ENCODE data around the gene SLC35D2.

The SLC35D2 gene

GRCh38 chr9:96344458-96345180 is 38.9 kb downstream of the SLC35D2 start:
- Histone ChIP-seq H3K79me2 (ENCODE audit: control insufficient read depth, low read length) (no peaks in the 10 kb centered on the region), H3K4me1 (ENCODE audit: control insufficient read depth, low read length) (no peaks in the 10 kb centered on the region), H3K4me2 (ENCODE audit: low read length) (no peak overlapping the region), H3K9me2 (replicated peaks; ENCODE audit: control insufficient read depth, low read length) (no peaks in the 10 kb centered on the region), H3K4me3 (ENCODE audit: low read length) (no peak overlapping the region), H3K9me3 (ENCODE audit: control insufficient read depth, insufficient read depth, low read length) (no peaks in the 10 kb centered on the region), H3K27ac (ENCODE audit: low read depth, low read length) (no peak overlapping the region), H4K20me1 (ENCODE audit: control insufficient read depth, insufficient read depth, low read depth, low read length) (no peaks in the 10 kb centered on the region), H3K27me3 (ENCODE audit: control insufficient read depth, low read length) (no peaks in the 10 kb centered on the region), H3F3A (ENCODE audit: control insufficient read depth, insufficient read depth) (no peaks in the 10 kb centered on the region), H3K36me3 (ENCODE audit: control insufficient read depth, low read length) (no peaks in the 10 kb centered on the region)
- TF ChIP-seq EZH2phosphoT487 (IDR thresholded peaks at IDR 0.05; ENCODE audit: borderline replicate concordance, low read length) = no peak
- TF ChIP-seq, protein P1, sequence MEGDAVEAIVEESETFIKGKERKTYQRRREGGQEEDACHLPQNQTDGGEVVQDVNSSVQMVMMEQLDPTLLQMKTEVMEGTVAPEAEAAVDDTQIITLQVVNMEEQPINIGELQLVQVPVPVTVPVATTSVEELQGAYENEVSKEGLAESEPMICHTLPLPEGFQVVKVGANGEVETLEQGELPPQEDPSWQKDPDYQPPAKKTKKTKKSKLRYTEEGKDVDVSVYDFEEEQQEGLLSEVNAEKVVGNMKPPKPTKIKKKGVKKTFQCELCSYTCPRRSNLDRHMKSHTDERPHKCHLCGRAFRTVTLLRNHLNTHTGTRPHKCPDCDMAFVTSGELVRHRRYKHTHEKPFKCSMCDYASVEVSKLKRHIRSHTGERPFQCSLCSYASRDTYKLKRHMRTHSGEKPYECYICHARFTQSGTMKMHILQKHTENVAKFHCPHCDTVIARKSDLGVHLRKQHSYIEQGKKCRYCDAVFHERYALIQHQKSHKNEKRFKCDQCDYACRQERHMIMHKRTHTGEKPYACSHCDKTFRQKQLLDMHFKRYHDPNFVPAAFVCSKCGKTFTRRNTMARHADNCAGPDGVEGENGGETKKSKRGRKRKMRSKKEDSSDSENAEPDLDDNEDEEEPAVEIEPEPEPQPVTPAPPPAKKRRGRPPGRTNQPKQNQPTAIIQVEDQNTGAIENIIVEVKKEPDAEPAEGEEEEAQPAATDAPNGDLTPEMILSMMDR (IDR thresholded peaks at IDR 0.05; ENCODE audit: low read depth, low read length, poor library complexity, severe bottlenecking) = no peak

GRCh38 chr9:96343515-96344360 is 39.8 kb downstream of the SLC35D2 start:
- TF ChIP-seq, protein P1 (IDR thresholded peaks at IDR 0.05; ENCODE audit: low read depth, low read length, poor library complexity, severe bottlenecking) = no peak
- no peak for TF ChIP-seq EZH2phosphoT487 (IDR thresholded peaks at IDR 0.05; ENCODE audit: borderline replicate concordance, low read length)
- H3K4me3 ChIP-seq (ENCODE audit: low read length) = no peak overlapping the region
- no peaks in the 10 kb centered on the region for H3K36me3 ChIP-seq (ENCODE audit: control insufficient read depth, low read length)
- H3K9me3 ChIP-seq (ENCODE audit: control insufficient read depth, insufficient read depth, low read length) = no peaks in the 10 kb centered on the region
- H3K9me2 ChIP-seq (replicated peaks; ENCODE audit: control insufficient read depth, low read length) = no peaks in the 10 kb centered on the region
- no peaks in the 10 kb centered on the region for H3F3A ChIP-seq (ENCODE audit: control insufficient read depth, insufficient read depth)
- H3K27me3 ChIP-seq (ENCODE audit: control insufficient read depth, low read length) = no peaks in the 10 kb centered on the region
- no peak overlapping the region for H3K4me2 ChIP-seq (ENCODE audit: low read length)
- no peaks in the 10 kb centered on the region for H3K4me1 ChIP-seq (ENCODE audit: control insufficient read depth, low read length)
- no peaks in the 10 kb centered on the region for H4K20me1 ChIP-seq (ENCODE audit: control insufficient read depth, insufficient read depth, low read depth, low read length)
- H3K27ac ChIP-seq (ENCODE audit: low read depth, low read length) = no peak overlapping the region
- no peaks in the 10 kb centered on the region for H3K79me2 ChIP-seq (ENCODE audit: control insufficient read depth, low read length)

GRCh38 chr9:96342571-96343245 is 40.8 kb downstream of the SLC35D2 start:
- Histone ChIP-seq H4K20me1 (ENCODE audit: control insufficient read depth, insufficient read depth, low read depth, low read length) (no peaks in the 10 kb centered on the region), H3K4me1 (ENCODE audit: control insufficient read depth, low read length) (no peaks in the 10 kb centered on the region), H3F3A (ENCODE audit: control insufficient read depth, insufficient read depth) (no peaks in the 10 kb centered on the region), H3K9me3 (ENCODE audit: control insufficient read depth, insufficient read depth, low read length) (no peaks in the 10 kb centered on the region), H3K4me3 (ENCODE audit: low read length) (no peak overlapping the region), H3K36me3 (ENCODE audit: control insufficient read depth, low read length) (no peaks in the 10 kb centered on the region), H3K27ac (ENCODE audit: low read depth, low read length) (no peak overlapping the region), H3K79me2 (ENCODE audit: control insufficient read depth, low read length) (no peaks in the 10 kb centered on the region), H3K27me3 (ENCODE audit: control insufficient read depth, low read length) (no peaks in the 10 kb centered on the region), H3K9me2 (replicated peaks; ENCODE audit: control insufficient read depth, low read length) (no peaks in the 10 kb centered on the region), H3K4me2 (ENCODE audit: low read length) (no peak overlapping the region)
- no peak for TF ChIP-seq EZH2phosphoT487 (IDR thresholded peaks at IDR 0.05; ENCODE audit: borderline replicate concordance, low read length)
- TF ChIP-seq, protein P1 (IDR thresholded peaks at IDR 0.05; ENCODE audit: low read depth, low read length, poor library complexity, severe bottlenecking) = no peak

All from DOHH2 (cell line).